Trophoblast cell (in vitro differentiated cells and primary cell): ENCODE data around the gene ATG7.

Source experiments
- DNase-seq, 2 donors: peaks; one replicate each; pipeline ENCODE4 v3.0.0-alpha.2; 2016
- H2AFZ ChIP-seq: 2 replicates; pipeline ENCODE4 v1.6.1; 2013; ENCODE audit warnings: low read length, moderate library complexity, mild to moderate bottlenecking; ENCODE audit not compliant: insufficient read depth, poor library complexity
- H2AK5ac ChIP-seq: 2 replicates; pipeline ENCODE4 v1.6.1; 2013; ENCODE audit warnings: mild to moderate bottlenecking, low read length
- H2BK120ac ChIP-seq: 2 replicates; pipeline ENCODE4 v1.6.1; 2013; ENCODE audit warnings: low read length, mild to moderate bottlenecking, moderate library complexity; ENCODE audit not compliant: insufficient read depth, poor library complexity
- H2BK12ac ChIP-seq: 2 replicates; pipeline ENCODE4 v1.6.1; 2013; ENCODE audit warnings: mild to moderate bottlenecking, low read length, moderate library complexity
- H2BK5ac ChIP-seq: 2 replicates; pipeline ENCODE4 v1.6.1; 2013; ENCODE audit warnings: low read length, low read depth, moderate library complexity, mild to moderate bottlenecking; ENCODE audit not compliant: poor library complexity
- H3K14ac ChIP-seq: 2 replicates; pipeline ENCODE4 v1.6.1; 2013; ENCODE audit warnings: mild to moderate bottlenecking, low read length
- H3K18ac ChIP-seq: 2 replicates; pipeline ENCODE4 v1.6.1; 2013; ENCODE audit warnings: mild to moderate bottlenecking, low read length
- H3K23ac ChIP-seq: 2 replicates; pipeline ENCODE4 v1.6.1; 2013; ENCODE audit warnings: low read length
- H3K27ac ChIP-seq: 2 replicates; pipeline ENCODE4 v1.5.1; 2013; ENCODE audit warnings: low read depth, mild to moderate bottlenecking, inconsistent platforms, low read length, moderate library complexity
- H3K27me3 ChIP-seq: 2 replicates; pipeline ENCODE4 v1.6.1; 2013; ENCODE audit warnings: inconsistent platforms, mild to moderate bottlenecking, low read length, moderate library complexity; ENCODE audit not compliant: insufficient read depth
- H3K36me3 ChIP-seq, 2 experiments: 1 replicate in 1 of 2; 2 replicates in 1 of 2; pipeline ENCODE4 v1.6.1; 2013; ENCODE audit warnings: low read length in 2 of 2, mild to moderate bottlenecking in 2 of 2, moderate library complexity in 1 of 2; ENCODE audit not compliant: insufficient read depth in 2 of 2, control insufficient read depth in 1 of 2
- H3K4ac ChIP-seq: 2 replicates; pipeline ENCODE4 v1.6.1; 2013; ENCODE audit warnings: low read depth, mild to moderate bottlenecking, low read length, moderate library complexity
- H3K4me1 ChIP-seq, 2 experiments: 1 replicate in 1 of 2; 2 replicates in 1 of 2; pipeline ENCODE4 v1.6.1; 2013; ENCODE audit warnings: low read length in 2 of 2, mild to moderate bottlenecking in 2 of 2, moderate library complexity in 1 of 2; ENCODE audit not compliant: insufficient read depth in 2 of 2, control insufficient read depth in 1 of 2
- H3K4me2 ChIP-seq: 2 replicates; pipeline ENCODE4 v1.6.1; 2013; ENCODE audit warnings: inconsistent platforms, mild to moderate bottlenecking, low read length, moderate library complexity
- H3K4me3 ChIP-seq: 2 replicates; pipeline ENCODE4 v1.5.1; 2013; ENCODE audit warnings: mild to moderate bottlenecking, low read depth, low read length, inconsistent platforms
- H3K79me1 ChIP-seq: one replicate; pipeline ENCODE4 v1.6.1; 2013; ENCODE audit warnings: low read length
- H3K79me2 ChIP-seq: 2 replicates; pipeline ENCODE4 v1.6.1; 2013; ENCODE audit warnings: low read length, mild to moderate bottlenecking; ENCODE audit not compliant: control insufficient read depth, insufficient read depth, poor library complexity
- H3K9ac ChIP-seq: 2 replicates; pipeline ENCODE4 v1.6.1; 2013; ENCODE audit warnings: mild to moderate bottlenecking, low read length
- H3K9me3 ChIP-seq: 2 replicates; pipeline ENCODE4 v1.6.1; 2013; ENCODE audit warnings: low read depth, mild to moderate bottlenecking, control low read depth, inconsistent platforms, low read length; ENCODE audit not compliant: insufficient read depth
- H4K12ac ChIP-seq: 2 replicates; pipeline ENCODE4 v1.6.1; 2013; ENCODE audit warnings: low read depth, mild to moderate bottlenecking, low read length, moderate library complexity
- H4K8ac ChIP-seq: 2 replicates; pipeline ENCODE4 v1.6.1; 2013; ENCODE audit warnings: low read depth, mild to moderate bottlenecking, low read length, moderate library complexity
- H4K91ac ChIP-seq: one replicate; pipeline ENCODE4 v1.6.1; 2013; ENCODE audit warnings: low read depth, mild to moderate bottlenecking, low read length, moderate library complexity
- WGBS: extraction: QIAGEN DNeasy Blood & Tissue Kit; methylation state at CpG from one replicate; pipeline ENCODE4 v1.1.7; 2013; ENCODE audit warnings: missing lambda C conversion rate; ENCODE audit not compliant: insufficient read length, insufficient coverage; ENCODE audit errors: extremely low coverage; 5-methylcytosine and 5-hydroxymethylcytosine counted together

ATG7 gene

GRCh38 chr3:11601446-11602238 lies 329.4 kb downstream of the ATG7 start:
- peak overlapping the region; percentile 24 for H3K14ac ChIP-seq
- peak overlapping the region; percentile 72 for H2BK5ac ChIP-seq
- H3K27ac ChIP-seq: peak overlapping the region; percentile 92
- H2AFZ ChIP-seq: no peak overlapping the region
- H4K8ac ChIP-seq: no peak overlapping the region
- H3K4ac ChIP-seq: no peak overlapping the region
- H3K9me3 ChIP-seq: peaks cover 1% of the 10 kb centered on the region
- WGBS: no CpG with 5 or more reads among the region's 21 CpGs
- no peak overlapping the region for H2AK5ac ChIP-seq
- H3K9ac ChIP-seq: no peak overlapping the region
- peaks cover 10% of the 10 kb centered on the region for H3K79me1 ChIP-seq
- no peak overlapping the region for H4K12ac ChIP-seq
- H3K27me3 ChIP-seq: no peaks in the 10 kb centered on the region
- H3K36me3 ChIP-seq: peaks cover 1 to 6% of the 10 kb centered on the region in 2 experiments
- H3K79me2 ChIP-seq: peaks cover 5% of the 10 kb centered on the region
- peaks cover 16 to 18% of the 10 kb centered on the region in 2 experiments for H3K4me1 ChIP-seq
- H4K91ac ChIP-seq: peak overlapping the region; percentile 8
- no peak overlapping the region for H3K4me3 ChIP-seq
- no peak overlapping the region for H3K18ac ChIP-seq
- peak overlapping the region; percentile 95 for H2BK12ac ChIP-seq
- peak overlapping the region; percentile 86 for H2BK120ac ChIP-seq
- H3K23ac ChIP-seq: no peak overlapping the region
- DNase-seq: peak; percentile 21 to 33
- H3K4me2 ChIP-seq: no peak overlapping the region

GRCh38 chr3:11602239-11602840 lies 330.1 kb downstream of the ATG7 start:
- peak overlapping the region; percentile 92 for H3K27ac ChIP-seq
- no peak overlapping the region for H3K4ac ChIP-seq
- no peaks in the 10 kb centered on the region for H3K27me3 ChIP-seq
- H4K8ac ChIP-seq: no peak overlapping the region
- peaks cover 1 to 3% of the 10 kb centered on the region in 2 experiments for H3K36me3 ChIP-seq
- H2BK12ac ChIP-seq: no peak overlapping the region
- no peak overlapping the region for H3K4me2 ChIP-seq
- peaks cover 5% of the 10 kb centered on the region for H3K79me2 ChIP-seq
- H3K9me3 ChIP-seq: peaks cover 1% of the 10 kb centered on the region
- no peak overlapping the region for H3K14ac ChIP-seq
- no peak overlapping the region for H3K9ac ChIP-seq
- no peak overlapping the region for H3K4me3 ChIP-seq
- H3K18ac ChIP-seq: no peak overlapping the region
- peak overlapping the region; percentile 8 for H4K91ac ChIP-seq
- H2AFZ ChIP-seq: no peak overlapping the region
- H3K23ac ChIP-seq: no peak overlapping the region
- no peak overlapping the region for H2BK5ac ChIP-seq
- no CpG with 5 or more reads among the region's 11 CpGs for WGBS
- peaks cover 16 to 18% of the 10 kb centered on the region in 2 experiments for H3K4me1 ChIP-seq
- peak in 1 of 2 donors; percentile 72 for DNase-seq
- no peak overlapping the region for H4K12ac ChIP-seq
- H2AK5ac ChIP-seq: no peak overlapping the region
- H3K79me1 ChIP-seq: peaks cover 10% of the 10 kb centered on the region
- no peak overlapping the region for H2BK120ac ChIP-seq

GRCh38 chr3:11602886-11603527 lies 330.8 kb downstream of the ATG7 start:
- peaks cover 16 to 18% of the 10 kb centered on the region in 2 experiments for H3K4me1 ChIP-seq
- H3K27ac ChIP-seq: no peak overlapping the region
- H3K79me1 ChIP-seq: peaks cover 10% of the 10 kb centered on the region
- no peak overlapping the region for H3K14ac ChIP-seq
- H2AK5ac ChIP-seq: no peak overlapping the region
- WGBS: no CpG with 5 or more reads among the region's 5 CpGs
- no peak overlapping the region for H3K18ac ChIP-seq
- no peak overlapping the region for H3K4ac ChIP-seq
- no peak overlapping the region for H2AFZ ChIP-seq
- H4K91ac ChIP-seq: no peak overlapping the region
- H3K4me3 ChIP-seq: no peak overlapping the region
- no peak for DNase-seq
- no peak overlapping the region for H4K12ac ChIP-seq
- H3K9me3 ChIP-seq: peaks cover 1% of the 10 kb centered on the region
- no peak overlapping the region for H3K23ac ChIP-seq
- no peak overlapping the region for H3K9ac ChIP-seq
- H3K27me3 ChIP-seq: no peaks in the 10 kb centered on the region
- no peak overlapping the region for H4K8ac ChIP-seq
- no peak overlapping the region for H2BK12ac ChIP-seq
- H3K36me3 ChIP-seq: peaks cover 1 to 3% of the 10 kb centered on the region in 2 experiments
- no peak overlapping the region for H2BK5ac ChIP-seq
- H2BK120ac ChIP-seq: no peak overlapping the region
- peaks cover 5% of the 10 kb centered on the region for H3K79me2 ChIP-seq
- H3K4me2 ChIP-seq: no peak overlapping the region

GRCh38 chr3:11603628-11604027 lies 331.4 kb downstream of the ATG7 start:
- Histone ChIP-seq H3K9me3 (no peaks in the 10 kb centered on the region), H2BK120ac (no peak overlapping the region), H3K4me1 (peaks cover 16 to 18% of the 10 kb centered on the region in 2 experiments), H4K91ac (peak overlapping the region; percentile 71), H3K4ac (peak overlapping the region; percentile 86), H3K4me2 (no peak overlapping the region), H3K9ac (no peak overlapping the region), H3K14ac (no peak overlapping the region), H3K18ac (peak overlapping the region; percentile 72), H2BK5ac (peak overlapping the region; percentile 33), H4K8ac (no peak overlapping the region), H3K36me3 (peaks cover 0 to 3% of the 10 kb centered on the region in 2 experiments), H2AK5ac (no peak overlapping the region), H3K79me1 (peaks cover 10% of the 10 kb centered on the region), H3K27ac (no peak overlapping the region), H4K12ac (no peak overlapping the region), H3K23ac (no peak overlapping the region), H3K27me3 (no peaks in the 10 kb centered on the region), H3K79me2 (peaks cover 5% of the 10 kb centered on the region), H3K4me3 (no peak overlapping the region), H2BK12ac (no peak overlapping the region), H2AFZ (no peak overlapping the region)
- no CpG with 5 or more reads among the region's 9 CpGs for WGBS
- peak; percentile 82 to 93 for DNase-seq
